K562 (cell line): ENCODE data around the gene DGCR8. TPM values are rescaled to one million over a fixed set of nuclear protein-coding genes. Genes with fewer than 3 reads are reported as not detected.

Experiments used
- ATAC-seq: fragments of 200-7000 bp; cut with Tn5 transposase; 3 replicates; pipeline ENCODE4 v1.9.1; 2020; ENCODE audit warnings: moderate library complexity
- BruUV-seq: library from RNA; stranded (reverse); fragments of 400-500 nt; replicated peaks from 2 replicates; lab custom pipeline; 2021; lab: Mats Ljungman, UMichigan
- CTCF ChIA-PET: fragments of 300-600 bp; formaldehyde crosslinking; extraction: SDS; loops from one replicate; lab custom pipeline; 2021; ENCODE audit warnings: low intra/inter-chr PET ratio; lab: Yijun Ruan, JAX
- POLR2A ChIA-PET: fragments of 300-600, 350-650 bp; sonication (Branson Sonifier 250); formaldehyde crosslinking; extraction: SDS; loops from one replicate; lab custom pipeline; 2021; ENCODE audit warnings: antibody characterized with exemption, inconsistent platforms; lab: Yijun Ruan, JAX
- DNase-seq, 4 experiments: peaks; one replicate each; pipeline versions ENCODE4 v3.0.0 to v3.0.0-alpha.2; 2011 to 2018; ENCODE audit warnings: low spot score in 3 of 4, mixed read lengths in 3 of 4; ENCODE audit errors: extremely low read depth in 1 of 4
- FAIRE-seq: peaks from 2 replicates; lab custom pipeline; 2011; peaks lifted over from hg19 to GRCh38; lab: Jason Lieb, UNC
- H2AFZ ChIP-seq: 2 replicates; pipeline ENCODE4 v1.6.0; 2011; ENCODE audit warnings: low read depth, low read length, control low read depth, inconsistent platforms
- H3K27ac ChIP-seq: fragments of 200-600 bp; 3 replicates; pipeline ENCODE4 v1.8.0; 2011; ENCODE audit warnings: low read depth, mild to moderate bottlenecking, control low read depth, inconsistent platforms, low read length, moderate library complexity, mixed read lengths; ENCODE audit errors: extremely low read depth
- H3K27me3 ChIP-seq, 2 experiments: fragments of 300-600 bp in 1 of 2; 2 replicates in 1 of 2; 3 replicates in 1 of 2; pipeline versions ENCODE4 v1.6.0 to v1.8.0; 2011; ENCODE audit warnings: inconsistent platforms in 2 of 2, low read length in 2 of 2, mild to moderate bottlenecking in 1 of 2, mixed read lengths in 1 of 2, moderate library complexity in 1 of 2; ENCODE audit not compliant: control insufficient read depth in 2 of 2, insufficient read depth in 2 of 2
- H3K36me3 ChIP-seq: fragments of 300-600 bp; 3 replicates; pipeline ENCODE4 v1.8.0; 2011; ENCODE audit warnings: mild to moderate bottlenecking, low read length, inconsistent platforms; ENCODE audit not compliant: control insufficient read depth, insufficient read depth
- H3K4me1 ChIP-seq, 2 experiments: fragments of 200-600 bp in 1 of 2; replicated peaks in 1 of 2; 2 replicates in 1 of 2; 3 replicates in 1 of 2; pipeline versions ENCODE4 v1.5.1 to v1.8.0; 2011; ENCODE audit warnings: inconsistent platforms in 2 of 2, low read length in 2 of 2, mild to moderate bottlenecking in 1 of 2, mixed read lengths in 1 of 2, moderate library complexity in 1 of 2; ENCODE audit not compliant: control insufficient read depth in 2 of 2, insufficient read depth in 2 of 2
- H3K4me2 ChIP-seq: 2 replicates; pipeline ENCODE4 v1.6.1; 2011; ENCODE audit warnings: low read length, control low read depth, inconsistent platforms, mixed read lengths; ENCODE audit not compliant: insufficient read depth
- H3K4me3 ChIP-seq: fragments of 200-600 bp; sonication (generic), shearing (Covaris generic); 2 replicates; pipeline ENCODE4 v1.5.1; 2016; ENCODE audit warnings: control low read depth, inconsistent platforms
- H3K79me2 ChIP-seq: fragments of 200-600 bp; 3 replicates; pipeline ENCODE4 v1.8.0; 2011; ENCODE audit warnings: low read length, inconsistent platforms; ENCODE audit not compliant: control insufficient read depth, insufficient read depth
- H3K9ac ChIP-seq, 2 experiments: 2 replicates each; pipeline versions ENCODE4 v1.6.0 to v1.6.1; 2011; ENCODE audit warnings: low read depth in 2 of 2, low read length in 2 of 2, control low read depth in 1 of 2, inconsistent platforms in 1 of 2, mild to moderate bottlenecking in 1 of 2, mixed read lengths in 1 of 2; ENCODE audit not compliant: insufficient read depth in 1 of 2
- H3K9me1 ChIP-seq: one replicate; pipeline ENCODE4 v1.6.0; 2011; ENCODE audit warnings: inconsistent platforms, mild to moderate bottlenecking, low read length, moderate library complexity; ENCODE audit not compliant: control insufficient read depth, insufficient read depth
- H3K9me3 ChIP-seq: replicated peaks from 2 replicates; pipeline ENCODE4 v1.5.1; 2011; ENCODE audit warnings: low read depth, low read length, inconsistent platforms; ENCODE audit not compliant: control insufficient read depth, insufficient read depth
- H4K20me1 ChIP-seq: replicated peaks from 2 replicates; pipeline ENCODE4 v1.6.1; 2011; ENCODE audit warnings: low read length, inconsistent platforms, mixed read lengths; ENCODE audit not compliant: control insufficient read depth, insufficient read depth
- CLOCK ChIP-seq: fragments of 250-450 bp; sonication (Bioruptor Pico); IDR thresholded peaks from 2 replicates; pipeline ENCODE4 v1.4.0; 2020; ENCODE audit warnings: mild to moderate bottlenecking, moderate library complexity, borderline replicate concordance
- DMBX1 ChIP-seq: fragments of 250-450 bp; sonication (Bioruptor Pico); IDR thresholded peaks from 2 replicates; pipeline ENCODE4 v1.8.0; 2022; ENCODE audit warnings: inconsistent platforms, mild to moderate bottlenecking, moderate library complexity, borderline replicate concordance
- ETV5 ChIP-seq: sonication (generic); formaldehyde crosslinking; IDR thresholded peaks from 2 replicates; pipeline ENCODE4 v1.4.0; 2020; ENCODE audit warnings: low read depth, mild to moderate bottlenecking, missing genetic modification reagents
- JUND ChIP-seq, 2 experiments: IDR thresholded peaks; 2 replicates in 1 of 2; 3 replicates in 1 of 2; pipeline ENCODE4 v1.6.1; 2011; ENCODE audit warnings: borderline replicate concordance in 2 of 2, low read depth in 2 of 2, low read length in 2 of 2, improper control_type of control experiment in 1 of 2, missing biosample characterization in 1 of 2, missing genetic modification characterization in 1 of 2, missing genetic modification reagents in 1 of 2
- KDM5B ChIP-seq: fragments of 200-600 bp; sonication (generic); IDR thresholded peaks from 2 replicates; pipeline ENCODE4 v1.6.1; 2012; ENCODE audit warnings: low read depth, mild to moderate bottlenecking, moderate library complexity, low read length, control low read depth, inconsistent platforms; ENCODE audit not compliant: insufficient replicate concordance
- KHSRP ChIP-seq: fragments of 450-650 bp; IDR thresholded peaks from 2 replicates; pipeline ENCODE4 v1.6.1; 2017
- MLX ChIP-seq, 2 experiments: fragments of 450-650 bp in 1 of 2; sonication (generic) in 1 of 2; formaldehyde crosslinking; conservative IDR thresholded peaks; 2 replicates each; pipeline versions ENCODE4 v1.4.0 to v1.8.1; 2020 to 2022; ENCODE audit warnings: mild to moderate bottlenecking in 1 of 2, missing genetic modification reagents in 1 of 2
- PHF20 ChIP-seq: fragments of 450-650 bp; IDR thresholded peaks from 2 replicates; pipeline ENCODE4 v1.6.1; 2018; ENCODE audit not compliant: partially characterized antibody
- RBM14 ChIP-seq: fragments of 200-400 bp; formaldehyde crosslinking; IDR thresholded peaks from 2 replicates; pipeline ENCODE4 v1.6.1; 2018; ENCODE audit warnings: low read depth, mild to moderate bottlenecking, low read length, moderate library complexity, borderline replicate concordance; ENCODE audit not compliant: insufficient read depth
- SMARCC2 ChIP-seq: fragments of 450-650 bp; IDR thresholded peaks from 2 replicates; pipeline ENCODE4 v1.6.1; 2017; ENCODE audit warnings: antibody characterized with exemption, moderate library complexity, mild to moderate bottlenecking, low read depth
- STAT5A ChIP-seq: IDR thresholded peaks from 2 replicates; pipeline ENCODE4 v1.6.1; 2012; ENCODE audit warnings: low read length, inconsistent platforms, borderline replicate concordance
- TCFL5 ChIP-seq: fragments of 250-450 bp; sonication (Bioruptor Pico); conservative IDR thresholded peaks from 2 replicates; pipeline ENCODE4 v1.6.1; 2021; ENCODE audit warnings: mild to moderate bottlenecking, moderate library complexity, matching md5 sums
- ZFP91 ChIP-seq: sonication (generic); formaldehyde crosslinking; IDR thresholded peaks from 2 replicates; pipeline ENCODE4 v1.8.0; 2022; ENCODE audit warnings: mild to moderate bottlenecking, missing genetic modification reagents
- ZNF311 ChIP-seq: fragments of 250-450 bp; sonication (Bioruptor Pico); IDR thresholded peaks from 2 replicates; pipeline ENCODE4 v1.4.0; 2020; ENCODE audit warnings: mild to moderate bottlenecking, moderate library complexity
- ZNF408 ChIP-seq: fragments of 250-450 bp; sonication (Bioruptor Pico); IDR thresholded peaks from 2 replicates; pipeline ENCODE4 v1.4.0; 2020; ENCODE audit warnings: low read depth, mild to moderate bottlenecking, moderate library complexity
- WGBS: fragments of 100-300 bp; shearing (Covaris generic); methylation state at CpG from one replicate; pipeline ENCODE4 v1.1.6; 2016; ENCODE audit warnings: low coverage, mixed read lengths; ENCODE audit not compliant: insufficient coverage; ENCODE audit errors: missing lambda C conversion rate; 5-methylcytosine and 5-hydroxymethylcytosine counted together
- in situ Hi-C: fragments of 300-500 bp; cut with MboI; formaldehyde crosslinking; loops from 4 replicates; pipeline ENCODE4 v1.15.0; 2018; ENCODE audit warnings: inconsistent platforms, mixed read lengths
- intact Hi-C: fragments of 100-400 bp; cut with micrococcal nuclease; formaldehyde crosslinking; loops from 2 replicates; pipeline ENCODE4 v1.14.2; 2022
- polyA plus RNA-seq, 8 experiments: library from polyadenylated mRNA; depleted of rRNA in 4 of 8; stranded (reverse) in 5 of 8; unstranded in 3 of 8; fragments of >200 nt; fragmentation: Nextera tagmentation in 2 of 8; fragmentation: Illumina TruSeq in 1 of 8; extraction: Ambion mirVana in 2 of 8; extraction: Trizol in 1 of 8; gene quantifications; 2 replicates each; pipeline versions ENCODE4 v1.2.1 to v1.2.3, GENCODE V29; 2011 to 2014; ENCODE audit warnings: inconsistent platforms in 1 of 8, missing spikeins in 1 of 8
- total RNA-seq, 7 experiments: library from RNA; depleted of rRNA in 6 of 7; stranded (reverse); fragments of >200 nt in 6 of 7; fragmentation: Illumina TruSeq in 2 of 7; extraction: Trizol in 2 of 7; gene quantifications; 2 replicates each; pipeline versions ENCODE4 v1.2.1 to v1.2.3, GENCODE V29; 2011 to 2021; ENCODE audit warnings: low replicate concordance in 1 of 7

The DGCR8 gene
- total and polyA plus RNA-seq, 9 of the 15 experiments (the other 6 are each of a cell fraction or from before 2014, with no cell fraction given): 5.9 to 144 (median 80.1) TPM

GRCh38 chr22:20111045-20111688 is 31.1 kb downstream of the DGCR8 start:
- Histone ChIP-seq H3K27me3 (no peaks in the 10 kb centered on the region), H3K9me1 (no peaks in the 10 kb centered on the region), H3K9ac (peak overlapping the region in 1 of 2 experiments; percentile 73; a peak in 2 of 4 replicates), H3K4me2 (no peak overlapping the region), H3K27ac (peak overlapping the region; percentile 18; the same call in 1 of the 3 replicates), H3K4me1 (peaks cover 9 to 81% of the 10 kb centered on the region in 2 experiments; a peak in 4 of 5 replicates), H3K4me3 (no peak overlapping the region), H3K9me3 (no peaks in the 10 kb centered on the region), H4K20me1 (peaks cover 62% of the 10 kb centered on the region), H3K36me3 (peaks cover 100% of the 10 kb centered on the region), H2AFZ (no peak overlapping the region), H3K79me2 (peaks cover 20% of the 10 kb centered on the region)
- 58% methylated on average over 14 of the region's 14 CpGs for WGBS
- POLR2A ChIA-PET: interaction anchor here (0.6 to 20.7 kb wide), 23 partner anchors 7 to 169 kb away, joined by 3 to 513 read pairs (median 4); partner anchors contain the start of genes COMT, RANBP1, TRMT2A and TXNRD2
- peak; percentile 82 for FAIRE-seq
- peak; percentile 82 to 89 (median 86) for DNase-seq
- no TSS peak for BruUV-seq
- CTCF ChIA-PET: interaction anchor here (0.6 to 1.2 kb wide), 2 partner anchors 15 to 148 kb away, joined by 4 to 5 read pairs; no protein-coding TSS in a partner anchor
- intact Hi-C loops (no loop called here), in situ Hi-C loops (loop anchor here (10.0 kb wide), 1 partner anchor 386 kb away; the partner anchor contains the start of gene GP1BB)
- ATAC-seq: peak; percentile 70
- TF ChIP-seq SMARCC2 (no peak), ZNF311 (CRISPR knock-in tag) (no peak), KHSRP (no peak; the same call in 1 of the 2 replicates), RBM14 (no peak), TCFL5 (no peak), ETV5 (no peak), ZNF408 (CRISPR knock-in tag) (no peak), DMBX1 (CRISPR knock-in tag) (peak; percentile 30; the same call in 1 of the 2 replicates), ZFP91 (CRISPR knock-in tag) (no peak), KDM5B (no peak), JUND (IDR thresholded peaks at IDR 0.05; ENCODE audit: borderline replicate concordance, low read depth, low read length) (peak; percentile 5; the same call in 1 of the 2 replicates), JUND (tag; IDR thresholded peaks at IDR 0.05; ENCODE audit: borderline replicate concordance, low read depth, low read length) (no peak), CLOCK (CRISPR knock-in tag) (no peak), STAT5A (no peak), PHF20 (no peak), MLX (CRISPR knock-in tag; conservative IDR thresholded peaks at IDR 0.05) (no peak)
